Measurements from ENCODE around the gene MSANTD2.

MSANTD2 gene

GRCh38 chr11:124817036-124817435 is 16.8 kb upstream of the MSANTD2 start:
- no peak for DNase-seq (ENCODE audit: low read depth in 2 of 2)

DNA sequence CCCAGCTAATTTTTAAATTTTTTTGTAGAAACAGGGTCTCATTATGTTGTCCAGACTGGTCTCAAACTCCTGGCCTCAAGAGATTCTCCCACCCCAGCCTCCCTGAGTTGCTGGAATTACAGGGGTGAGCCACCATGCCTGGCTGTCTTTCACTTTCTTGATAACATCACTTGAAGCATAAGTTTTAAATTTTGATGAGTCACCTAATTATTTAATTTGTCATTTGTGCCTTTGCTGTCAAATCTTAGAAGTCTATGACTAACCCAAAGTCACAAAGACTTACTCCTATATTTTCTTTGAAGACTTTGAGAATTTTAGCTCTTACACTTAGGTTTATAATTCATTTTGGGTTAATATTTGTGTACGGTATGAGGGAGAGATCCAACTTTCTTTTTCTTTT is 14.5 kb upstream of the MSANTD2 start:
- DNase-seq (ENCODE audit: low read depth in 2 of 2) = no peak

- DNase-seq (ENCODE audit: low read depth in 2 of 2) = no peak
Measured at GRCh38 chr11:124812876-124813275, 12.7 kb upstream of the MSANTD2 start.

GRCh38 chr11:124811399-124812125 is 11.4 kb upstream of the MSANTD2 start:
- DNase-seq (ENCODE audit: low read depth in 2 of 2) = no peak

GRCh38 chr11:124807660-124808270 is 7.6 kb upstream of the MSANTD2 start:
- no peak for DNase-seq (ENCODE audit: low read depth in 2 of 2)

DNA sequence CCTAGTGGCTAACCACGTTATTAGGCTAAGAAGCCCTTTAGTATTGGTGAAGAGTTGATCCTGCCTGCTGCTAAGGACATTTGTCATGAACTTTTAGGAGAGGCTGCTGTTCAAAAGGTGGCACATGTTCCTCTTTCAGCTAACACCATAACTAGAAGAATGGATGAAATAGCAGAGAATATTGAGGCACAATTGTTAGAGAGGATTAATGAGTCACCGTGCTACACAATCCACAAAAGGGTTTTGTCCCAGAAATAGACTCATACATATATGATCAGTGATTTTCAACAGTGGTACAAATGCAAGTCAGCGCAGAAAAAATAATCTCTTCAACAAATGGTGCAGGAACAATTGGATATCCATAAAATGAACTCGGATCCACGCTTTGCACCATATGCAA is 7.0 kb upstream of the MSANTD2 start:
- DNase-seq (ENCODE audit: low read depth in 2 of 2) = no peak

GRCh38 chr11:124804884-124805283 is 4.7 kb upstream of the MSANTD2 start:
- DNase-seq (ENCODE audit: low read depth in 2 of 2) = no peak

DNA sequence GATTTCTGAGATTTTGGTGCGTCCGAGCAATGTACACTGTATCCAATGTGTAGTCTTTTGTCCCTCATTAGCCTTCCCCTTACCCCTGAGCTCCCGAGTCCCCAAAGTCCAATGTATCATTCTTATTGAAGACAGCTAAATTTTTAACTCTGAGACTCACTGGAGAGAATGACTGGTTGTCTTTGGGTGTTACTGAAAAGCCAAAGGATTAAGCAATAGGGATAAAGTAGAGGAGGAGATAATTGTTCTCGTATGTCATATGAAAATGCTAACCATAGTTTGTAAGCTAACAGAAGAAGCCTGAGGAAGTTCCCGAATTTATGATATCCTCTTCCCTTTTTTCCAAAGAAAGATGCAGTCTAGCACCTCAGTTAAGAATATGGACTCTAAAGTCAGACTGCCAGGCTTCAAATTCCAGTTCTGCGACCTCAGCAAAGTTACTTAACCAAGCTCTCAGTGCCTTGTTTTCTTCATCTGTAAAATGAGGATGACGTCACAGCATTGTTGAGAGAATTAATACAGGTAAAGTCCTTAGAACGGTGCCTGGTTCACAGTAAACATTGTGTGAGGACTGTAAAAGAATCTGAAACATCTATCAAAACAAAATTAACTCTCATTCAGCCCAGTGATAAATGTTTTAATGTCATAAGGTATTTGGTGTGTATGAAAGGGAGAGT is 1.6 kb upstream of the MSANTD2 start:
- no peak for DNase-seq (ENCODE audit: low read depth in 2 of 2)

DNA sequence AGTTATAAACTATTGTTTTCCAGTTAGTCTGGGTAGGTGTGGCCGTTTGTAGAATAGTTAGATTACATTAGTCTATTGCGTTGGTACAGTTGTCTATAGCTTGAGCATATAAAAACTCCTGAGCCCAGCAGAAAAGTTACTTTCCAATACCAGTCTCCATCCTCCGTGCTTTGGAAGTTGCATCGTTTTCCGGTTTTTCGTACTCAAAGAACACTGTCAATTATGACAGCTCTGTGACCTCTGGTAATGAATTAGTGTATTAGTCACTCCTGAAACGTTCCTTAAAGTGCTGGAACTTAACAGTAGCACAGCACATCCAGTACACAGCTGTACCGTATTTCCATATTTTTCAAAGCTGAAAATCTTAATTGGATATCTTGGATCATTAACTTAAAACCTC is 808 bp upstream of the MSANTD2 start:
- DNase-seq (ENCODE audit: low read depth in 2 of 2) = no peak

GRCh38 chr11:124799348-124800225 is 619 bp downstream of the MSANTD2 start:
- DNase-seq (ENCODE audit: low read depth in 2 of 2) = peak in 1 of 2 donors; percentile 31

GRCh38 chr11:124798991-124799347 is 1.2 kb downstream of the MSANTD2 start:
- DNase-seq (ENCODE audit: low read depth in 2 of 2) = no peak

GRCh38 chr11:124796312-124796711 is 3.9 kb downstream of the MSANTD2 start:
- no peak for DNase-seq (ENCODE audit: low read depth in 2 of 2)

DNA sequence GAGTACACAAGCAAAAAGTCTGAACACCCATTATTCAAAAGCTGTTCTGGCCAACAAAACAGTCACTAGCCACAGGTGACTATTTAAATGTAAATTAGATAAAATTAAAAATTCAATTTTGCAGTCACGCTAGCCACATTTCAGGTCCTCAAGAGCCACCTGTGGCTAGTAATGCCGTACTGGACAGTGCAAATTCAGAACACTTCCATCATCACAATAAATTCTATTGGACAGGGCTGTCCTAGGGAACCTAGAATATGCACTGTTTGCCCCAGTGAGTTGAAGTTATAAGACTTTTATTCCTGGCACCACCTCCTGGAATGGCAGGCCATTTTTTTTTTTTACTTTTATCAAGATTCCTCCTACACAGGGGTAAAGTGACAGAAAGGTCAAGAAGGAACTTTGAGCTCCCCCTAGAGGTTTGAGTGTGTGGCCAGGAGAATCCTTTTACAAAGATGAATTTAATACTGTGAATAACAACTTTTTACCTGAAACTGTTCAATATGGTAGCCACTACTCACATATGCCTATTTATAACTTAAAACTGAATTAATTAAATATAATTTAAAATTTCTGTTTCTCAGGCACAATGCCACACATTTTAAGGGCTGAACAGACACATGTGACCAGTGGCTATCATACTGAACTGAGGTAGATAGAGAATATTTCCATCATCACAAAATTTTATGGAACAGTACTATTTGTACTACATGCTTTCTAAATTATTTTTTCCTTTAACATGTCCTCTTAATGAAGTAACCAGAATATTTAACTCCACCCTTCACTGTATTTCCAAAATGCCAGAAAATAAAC is 6.5 kb downstream of the MSANTD2 start:
- no peak for DNase-seq (ENCODE audit: low read depth in 2 of 2)

- no peak for DNase-seq (ENCODE audit: low read depth in 2 of 2)
Measured at GRCh38 chr11:124791626-124792341, 8.4 kb downstream of the MSANTD2 start.

- no peak for DNase-seq (ENCODE audit: low read depth in 2 of 2)
Measured at GRCh38 chr11:124788521-124788920, 11.7 kb downstream of the MSANTD2 start.

GRCh38 chr11:124784051-124784450 is 16.2 kb downstream of the MSANTD2 start:
- no peak for DNase-seq (ENCODE audit: low read depth in 2 of 2)

DNA sequence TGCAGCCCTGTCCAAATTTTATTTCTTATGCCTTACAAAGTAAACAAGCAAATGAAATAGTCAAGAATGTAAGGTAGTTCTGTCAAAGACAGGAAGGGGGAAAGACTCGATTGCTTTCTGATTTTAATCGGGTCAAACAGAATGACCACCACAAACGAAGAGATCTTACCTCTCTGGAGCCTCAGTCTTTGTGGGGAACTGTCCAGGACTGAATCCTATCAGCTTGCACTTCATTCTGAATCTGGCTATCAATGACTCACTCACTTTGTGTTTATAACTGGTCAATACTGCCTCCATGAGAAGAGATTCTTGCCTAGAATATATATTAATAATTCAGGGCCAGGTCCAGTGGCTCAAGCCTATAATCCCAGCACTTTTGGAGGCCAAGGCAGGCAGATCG is 17.2 kb downstream of the MSANTD2 start:
- DNase-seq (ENCODE audit: low read depth in 2 of 2) = no peak

DNA sequence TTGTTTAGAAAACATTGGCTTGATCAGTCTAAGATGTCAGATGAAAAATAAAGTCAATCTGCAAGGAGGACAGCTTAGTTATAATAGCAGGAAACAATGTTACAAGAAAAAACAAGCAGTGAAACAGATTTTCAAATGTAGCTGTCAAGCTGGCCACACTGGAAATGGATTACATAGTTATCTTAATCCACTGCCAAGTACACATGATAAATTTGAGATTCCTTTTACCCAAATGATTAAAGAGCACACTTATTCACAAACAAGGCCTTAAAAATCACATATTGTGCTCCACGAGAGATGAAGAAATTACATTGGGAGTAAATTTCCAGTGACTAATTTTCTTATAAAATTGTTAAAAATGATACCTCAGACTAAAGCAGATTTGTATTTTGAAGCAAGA is 20.6 kb downstream of the MSANTD2 start:
- no peak for DNase-seq (ENCODE audit: low read depth in 2 of 2)

GRCh38 chr11:124778281-124778680 is 21.9 kb downstream of the MSANTD2 start:
- no peak for DNase-seq (ENCODE audit: low read depth in 2 of 2)

DNA sequence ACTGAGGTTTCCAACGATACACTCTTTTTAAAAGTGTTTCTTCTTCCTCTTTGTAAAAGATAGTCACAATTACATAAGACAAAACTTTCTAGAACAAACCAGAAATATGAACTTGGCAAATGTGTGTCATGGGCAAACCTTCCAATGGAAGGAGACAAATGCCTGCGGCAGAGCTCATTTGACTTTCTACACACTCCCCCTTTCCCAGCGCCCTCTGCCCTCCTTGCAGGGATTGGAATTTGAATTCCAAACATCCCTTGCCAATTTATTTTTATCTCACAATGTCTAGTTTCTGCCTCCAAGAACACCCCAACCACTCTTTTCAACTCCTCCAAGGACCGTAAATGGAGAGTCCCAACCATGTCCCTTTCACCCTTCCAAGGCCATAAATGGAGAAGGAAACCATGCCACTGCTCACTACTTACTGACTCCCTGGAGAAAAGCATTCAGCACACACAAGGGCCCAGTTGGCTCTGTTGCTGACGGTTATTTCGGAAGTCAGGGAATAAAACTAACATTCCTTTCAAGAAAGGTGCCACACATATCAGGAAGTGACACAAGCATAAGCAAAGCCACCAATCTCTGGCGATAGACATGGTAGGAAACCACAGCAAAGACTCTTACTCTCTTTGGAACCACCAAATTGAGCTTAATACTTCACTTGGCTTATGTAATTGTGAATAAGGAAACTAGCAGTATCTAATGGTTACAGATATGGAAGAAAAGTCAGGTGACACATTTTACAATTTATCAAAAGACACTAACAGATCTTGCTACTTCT is 23.2 kb downstream of the MSANTD2 start:
- DNase-seq (ENCODE audit: low read depth in 2 of 2) = no peak
